Activated T-cell treated with anti-CD3 and anti-CD28 coated beads, Interleukin-2, amount 50 U/mL, for 24 hours (primary cell): Measurements from ENCODE around the gene PHRF1.

Source experiments
- DNase-seq: peaks from one replicate; pipeline ENCODE4 v3.0.0-alpha.2; 2020
- H3K27ac Mint-ChIP-seq: 2 replicates; pipeline ENCODE4 v1.8.0; 2020; ENCODE audit warnings: mild to moderate bottlenecking, mixed read lengths
- H3K27me3 Mint-ChIP-seq: 2 replicates; pipeline ENCODE4 v1.8.0; 2020; ENCODE audit warnings: mixed read lengths
- H3K36me3 Mint-ChIP-seq: 2 replicates; pipeline ENCODE4 v1.8.0; 2020; ENCODE audit warnings: low read depth, mixed read lengths
- H3K4me1 Mint-ChIP-seq: 2 replicates; pipeline ENCODE4 v1.8.0; 2020; ENCODE audit warnings: low read depth, mixed read lengths
- H3K4me3 Mint-ChIP-seq: 2 replicates; pipeline ENCODE4 v1.8.0; 2020; ENCODE audit warnings: mild to moderate bottlenecking, moderate library complexity, mixed read lengths
- H3K9me3 Mint-ChIP-seq: 2 replicates; pipeline ENCODE4 v1.8.0; 2020; ENCODE audit warnings: mixed read lengths

Gene PHRF1

GRCh38 chr11:587546-587945, 11.3 kb downstream of the PHRF1 start:
- Mint-ChIP-seq H3K36me3 (peaks cover 84% of the 10 kb centered on the region), H3K27ac (peak overlapping the region; percentile 96), H3K4me3 (peak overlapping the region; percentile 61), H3K4me1 (peaks cover 31% of the 10 kb centered on the region), H3K9me3 (no peaks in the 10 kb centered on the region), H3K27me3 (no peaks in the 10 kb centered on the region)
- DNase-seq: no peak

GRCh38 chr11:587978-588380, 11.7 kb downstream of the PHRF1 start:
- peaks cover 31% of the 10 kb centered on the region for H3K4me1 Mint-ChIP-seq
- no peaks in the 10 kb centered on the region for H3K9me3 Mint-ChIP-seq
- no peaks in the 10 kb centered on the region for H3K27me3 Mint-ChIP-seq
- peak; percentile 81 for DNase-seq
- peak overlapping the region; percentile 96 for H3K27ac Mint-ChIP-seq
- H3K4me3 Mint-ChIP-seq: peak overlapping the region; percentile 61
- H3K36me3 Mint-ChIP-seq: peaks cover 85% of the 10 kb centered on the region

GRCh38 chr11:589798-590197, 13.5 kb downstream of the PHRF1 start:
- no peak for DNase-seq
- Mint-ChIP-seq H3K27ac (peak overlapping the region; percentile 61), H3K9me3 (no peaks in the 10 kb centered on the region), H3K36me3 (peaks cover 88% of the 10 kb centered on the region), H3K4me3 (no peak overlapping the region), H3K27me3 (no peaks in the 10 kb centered on the region), H3K4me1 (peaks cover 35% of the 10 kb centered on the region)

- Mint-ChIP-seq H3K36me3 (peaks cover 99% of the 10 kb centered on the region), H3K4me1 (peaks cover 38% of the 10 kb centered on the region), H3K27ac (no peak overlapping the region)
Observed at GRCh38 chr11:590997-591396, 14.7 kb downstream of the PHRF1 start.

GRCh38 chr11:592501-592900, 16.2 kb downstream of the PHRF1 start:
- DNase-seq: no peak
- Mint-ChIP-seq H3K4me3 (no peak overlapping the region), H3K27me3 (no peaks in the 10 kb centered on the region), H3K27ac (no peak overlapping the region), H3K36me3 (peaks cover 98% of the 10 kb centered on the region), H3K4me1 (peaks cover 29% of the 10 kb centered on the region), H3K9me3 (no peaks in the 10 kb centered on the region)

More at GRCh38 chr11:590997-591396, 14.7 kb downstream of the PHRF1 start:
- Mint-ChIP-seq H3K9me3 (no peaks in the 10 kb centered on the region), H3K4me3 (no peak overlapping the region), H3K27me3 (no peaks in the 10 kb centered on the region)
- no peak for DNase-seq

GRCh38 chr11:592918-593317, 16.6 kb downstream of the PHRF1 start:
- Mint-ChIP-seq H3K4me3 (no peak overlapping the region), H3K27ac (no peak overlapping the region), H3K27me3 (no peaks in the 10 kb centered on the region), H3K36me3 (peaks cover 97% of the 10 kb centered on the region), H3K9me3 (no peaks in the 10 kb centered on the region), H3K4me1 (peaks cover 25% of the 10 kb centered on the region)
- DNase-seq: no peak

GRCh38 chr11:593347-593746, 17.1 kb downstream of the PHRF1 start:
- Mint-ChIP-seq H3K27me3 (no peaks in the 10 kb centered on the region), H3K9me3 (no peaks in the 10 kb centered on the region), H3K27ac (no peak overlapping the region), H3K4me1 (peaks cover 21% of the 10 kb centered on the region), H3K36me3 (peaks cover 97% of the 10 kb centered on the region), H3K4me3 (no peak overlapping the region)
- no peak for DNase-seq

GRCh38 chr11:595400-595799, 19.1 kb downstream of the PHRF1 start:
- no peak overlapping the region for H3K4me3 Mint-ChIP-seq
- peaks cover 16% of the 10 kb centered on the region for H3K4me1 Mint-ChIP-seq
- DNase-seq: no peak
- H3K36me3 Mint-ChIP-seq: peaks cover 96% of the 10 kb centered on the region
- H3K27me3 Mint-ChIP-seq: no peaks in the 10 kb centered on the region
- no peak overlapping the region for H3K27ac Mint-ChIP-seq
- no peaks in the 10 kb centered on the region for H3K9me3 Mint-ChIP-seq

GRCh38 chr11:596374-596773, 20.1 kb downstream of the PHRF1 start:
- peak overlapping the region; percentile 74 for H3K27ac Mint-ChIP-seq
- H3K9me3 Mint-ChIP-seq: no peaks in the 10 kb centered on the region
- H3K27me3 Mint-ChIP-seq: no peaks in the 10 kb centered on the region
- peaks cover 91% of the 10 kb centered on the region for H3K36me3 Mint-ChIP-seq
- peaks cover 16% of the 10 kb centered on the region for H3K4me1 Mint-ChIP-seq
- H3K4me3 Mint-ChIP-seq: no peak overlapping the region
- DNase-seq: no peak

- no peak for DNase-seq
- Mint-ChIP-seq H3K27ac (peak overlapping the region; percentile 50), H3K9me3 (no peaks in the 10 kb centered on the region), H3K4me1 (peaks cover 16% of the 10 kb centered on the region), H3K27me3 (no peaks in the 10 kb centered on the region), H3K36me3 (peaks cover 91% of the 10 kb centered on the region), H3K4me3 (no peak overlapping the region)
Observed at GRCh38 chr11:597166-597725, 21.0 kb downstream of the PHRF1 start.

GRCh38 chr11:598005-598680, 21.9 kb downstream of the PHRF1 start:
- no peak for DNase-seq
- H3K27me3 Mint-ChIP-seq: no peaks in the 10 kb centered on the region
- H3K36me3 Mint-ChIP-seq: peaks cover 88% of the 10 kb centered on the region
- H3K4me1 Mint-ChIP-seq: peaks cover 16% of the 10 kb centered on the region
- H3K27ac Mint-ChIP-seq: no peak overlapping the region
- H3K4me3 Mint-ChIP-seq: no peak overlapping the region
- no peaks in the 10 kb centered on the region for H3K9me3 Mint-ChIP-seq

GRCh38 chr11:601573-602245, 25.4 kb downstream of the PHRF1 start:
- H3K36me3 Mint-ChIP-seq: peaks cover 83% of the 10 kb centered on the region
- no peaks in the 10 kb centered on the region for H3K4me1 Mint-ChIP-seq
- no peak overlapping the region for H3K4me3 Mint-ChIP-seq
- H3K27ac Mint-ChIP-seq: no peak overlapping the region
- no peaks in the 10 kb centered on the region for H3K27me3 Mint-ChIP-seq
- H3K9me3 Mint-ChIP-seq: no peaks in the 10 kb centered on the region
- DNase-seq: no peak

GRCh38 chr11:603154-603553, 26.9 kb downstream of the PHRF1 start:
- Mint-ChIP-seq H3K36me3 (peaks cover 83% of the 10 kb centered on the region), H3K27ac (no peak overlapping the region), H3K4me1 (no peaks in the 10 kb centered on the region), H3K9me3 (no peaks in the 10 kb centered on the region), H3K27me3 (no peaks in the 10 kb centered on the region), H3K4me3 (no peak overlapping the region)
- DNase-seq: no peak

- Mint-ChIP-seq H3K36me3 (peaks cover 80% of the 10 kb centered on the region), H3K27me3 (no peaks in the 10 kb centered on the region), H3K27ac (peak overlapping the region; percentile 10), H3K4me3 (no peak overlapping the region), H3K9me3 (no peaks in the 10 kb centered on the region), H3K4me1 (no peaks in the 10 kb centered on the region)
- DNase-seq: no peak
Observed at GRCh38 chr11:605286-606129, 29.2 kb downstream of the PHRF1 start.
